SU-DHL-6 (cell line): ENCODE measurements around the gene ANKRD44.

Source experiments
- H2AFZ ChIP-seq: fragments of 200-600 bp; sonication (generic); 2 replicates; pipeline ENCODE4 v1.6.1; 2014; ENCODE audit warnings: low read depth, mild to moderate bottlenecking, moderate library complexity, mixed read lengths, antibody characterized with exemption, low read length; ENCODE audit not compliant: severe bottlenecking
- H3F3A ChIP-seq: fragments of 200-600 bp; shearing (Covaris generic); 2 replicates; pipeline ENCODE4 v1.6.0; 2016; ENCODE audit warnings: antibody characterized with exemption, mild to moderate bottlenecking; ENCODE audit not compliant: insufficient read depth
- H3K27ac ChIP-seq: fragments of 200-600 bp; sonication (generic); 2 replicates; pipeline ENCODE4 v1.5.1; 2016; ENCODE audit warnings: low read depth, mild to moderate bottlenecking, low read length, moderate library complexity, mixed read lengths
- H3K27me3 ChIP-seq: fragments of 200-600 bp; sonication (generic), shearing (Covaris generic); 2 replicates; pipeline ENCODE4 v1.6.0; 2014; ENCODE audit warnings: mild to moderate bottlenecking, low read length
- H3K36me3 ChIP-seq: fragments of 200-600 bp; sonication (generic); 2 replicates; pipeline ENCODE4 v1.6.1; 2014; ENCODE audit warnings: mild to moderate bottlenecking, low read length, mixed read lengths
- H3K4me2 ChIP-seq: fragments of 300-600, 200-600 bp; shearing (Covaris generic), sonication (generic); 2 replicates; pipeline ENCODE4 v1.6.0; 2014; ENCODE audit warnings: low read length, low read depth, mild to moderate bottlenecking; ENCODE audit not compliant: poor library complexity, severe bottlenecking
- H3K4me3 ChIP-seq: fragments of 200-600 bp; sonication (generic); 2 replicates; pipeline ENCODE4 v1.5.1; 2014; ENCODE audit warnings: antibody characterized with exemption, low read length, mild to moderate bottlenecking, mixed read lengths; ENCODE audit not compliant: insufficient read depth, poor library complexity, severe bottlenecking
- H3K79me2 ChIP-seq: fragments of 200-600 bp; sonication (generic); 2 replicates; pipeline ENCODE4 v1.6.1; 2014; ENCODE audit warnings: mild to moderate bottlenecking, low read length, moderate library complexity; ENCODE audit not compliant: insufficient read depth
- H3K9ac ChIP-seq: fragments of 200-600 bp; sonication (generic); 2 replicates; pipeline ENCODE4 v1.7.0; 2014; ENCODE audit warnings: mild to moderate bottlenecking, low read length
- H3K9me2 ChIP-seq: fragments of 200-600 bp; sonication (generic); replicated peaks from 2 replicates; pipeline ENCODE4 v1.6.1; 2014; ENCODE audit warnings: low read length; ENCODE audit not compliant: insufficient read depth
- H3K9me3 ChIP-seq: fragments of 200-600 bp; sonication (generic); 2 replicates; pipeline ENCODE4 v1.6.1; 2014; ENCODE audit warnings: low read length, mixed read lengths; ENCODE audit not compliant: insufficient read depth
- H4K20me1 ChIP-seq: fragments of 200-600 bp; sonication (generic); 2 replicates; pipeline ENCODE4 v1.6.1; 2014; ENCODE audit warnings: low read depth, mild to moderate bottlenecking, antibody characterized with exemption, low read length, moderate library complexity, mixed read lengths
- CTCF ChIP-seq: fragments of 200-600 bp; sonication (generic); IDR thresholded peaks from one replicate; pipeline ENCODE4 v1.5.1; 2017; ENCODE audit warnings: antibody characterized with exemption, mild to moderate bottlenecking, low read length, moderate library complexity; ENCODE audit not compliant: insufficient read depth, poor library complexity, severe bottlenecking
- EZH2phosphoT487 ChIP-seq: fragments of 200-600 bp; sonication (generic), shearing (Covaris generic); conservative IDR thresholded peaks from 2 replicates; pipeline ENCODE4 v1.6.1; 2018; ENCODE audit warnings: mild to moderate bottlenecking, antibody characterized with exemption, low read length, moderate library complexity, mixed read lengths

The ANKRD44 gene

GRCh38 chr2:197131558-197131855 is 179.1 kb downstream of the ANKRD44 start:
- Histone ChIP-seq H3K27ac (peak overlapping the region; percentile 99), H3K4me3 (peak overlapping the region; percentile 25), H3K9me2 (no peaks in the 10 kb centered on the region), H2AFZ (peak overlapping the region; percentile 28), H3K27me3 (no peaks in the 10 kb centered on the region), H3F3A (peaks cover 34% of the 10 kb centered on the region), H3K4me2 (peak overlapping the region; percentile 67), H3K9me3 (no peaks in the 10 kb centered on the region), H3K79me2 (peaks cover 5% of the 10 kb centered on the region; the same call in 1 of the 2 replicates), H4K20me1 (no peaks in the 10 kb centered on the region), H3K36me3 (no peaks in the 10 kb centered on the region), H3K9ac (peak overlapping the region; percentile 72)
- no peak for TF ChIP-seq CTCF

- H3K4me3 ChIP-seq = peak overlapping the region; percentile 42
- H3K27me3 ChIP-seq = no peaks in the 10 kb centered on the region
- no peaks in the 10 kb centered on the region for H4K20me1 ChIP-seq
- H3K36me3 ChIP-seq = no peaks in the 10 kb centered on the region
- H3K9me2 ChIP-seq = no peaks in the 10 kb centered on the region
- H3K9me3 ChIP-seq = no peaks in the 10 kb centered on the region
- peaks cover 5% of the 10 kb centered on the region; the same call in 1 of the 2 replicates for H3K79me2 ChIP-seq
- H2AFZ ChIP-seq = no peak overlapping the region
- H3K4me2 ChIP-seq = peak overlapping the region; percentile 92
- peak overlapping the region; percentile 99 for H3K27ac ChIP-seq
- TF ChIP-seq CTCF (no peak), EZH2phosphoT487 (no peak)
- peak overlapping the region; percentile 72 for H3K9ac ChIP-seq
- H3F3A ChIP-seq = peaks cover 34% of the 10 kb centered on the region
Measured at GRCh38 chr2:197130318-197130717, 180.3 kb downstream of the ANKRD44 start.

GRCh38 chr2:197128897-197129296 is 181.7 kb downstream of the ANKRD44 start:
- TF ChIP-seq EZH2phosphoT487 (no peak), CTCF (no peak)
- peak overlapping the region; percentile 99 for H3K27ac ChIP-seq
- peaks cover 34% of the 10 kb centered on the region for H3F3A ChIP-seq
- peak overlapping the region; percentile 72 for H3K9ac ChIP-seq
- H3K9me3 ChIP-seq = no peaks in the 10 kb centered on the region
- peaks cover 5% of the 10 kb centered on the region; the same call in 1 of the 2 replicates for H3K79me2 ChIP-seq
- peaks cover 3% of the 10 kb centered on the region; the same call in 1 of the 2 replicates for H3K36me3 ChIP-seq
- H3K27me3 ChIP-seq = no peaks in the 10 kb centered on the region
- H3K4me2 ChIP-seq = peak overlapping the region; percentile 92
- H3K9me2 ChIP-seq = no peaks in the 10 kb centered on the region
- no peak overlapping the region for H3K4me3 ChIP-seq
- H2AFZ ChIP-seq = no peak overlapping the region
- no peaks in the 10 kb centered on the region for H4K20me1 ChIP-seq

- Histone ChIP-seq H3K9me3 (no peaks in the 10 kb centered on the region), H3K27ac (peak overlapping the region; percentile 99), H3F3A (peaks cover 34% of the 10 kb centered on the region), H3K4me2 (peak overlapping the region; percentile 92), H4K20me1 (no peaks in the 10 kb centered on the region), H3K4me3 (no peak overlapping the region), H3K9ac (no peak overlapping the region), H3K79me2 (peaks cover 5% of the 10 kb centered on the region; the same call in 1 of the 2 replicates), H2AFZ (no peak overlapping the region), H3K36me3 (peaks cover 3% of the 10 kb centered on the region; the same call in 1 of the 2 replicates), H3K27me3 (no peaks in the 10 kb centered on the region), H3K9me2 (no peaks in the 10 kb centered on the region)
- TF ChIP-seq EZH2phosphoT487 = no peak
Measured at GRCh38 chr2:197128126-197128525, 182.5 kb downstream of the ANKRD44 start.
